ENCODE data around the gene NFIX. TPM values are rescaled to one million over a fixed set of nuclear protein-coding genes. Genes with fewer than 3 reads are reported as not detected.

The NFIX gene
- polyA plus RNA-seq, 1 donor (not counting 4 experiments of a cell fraction or from before 2014, with no cell fraction given), result 5.2 TPM

DNA sequence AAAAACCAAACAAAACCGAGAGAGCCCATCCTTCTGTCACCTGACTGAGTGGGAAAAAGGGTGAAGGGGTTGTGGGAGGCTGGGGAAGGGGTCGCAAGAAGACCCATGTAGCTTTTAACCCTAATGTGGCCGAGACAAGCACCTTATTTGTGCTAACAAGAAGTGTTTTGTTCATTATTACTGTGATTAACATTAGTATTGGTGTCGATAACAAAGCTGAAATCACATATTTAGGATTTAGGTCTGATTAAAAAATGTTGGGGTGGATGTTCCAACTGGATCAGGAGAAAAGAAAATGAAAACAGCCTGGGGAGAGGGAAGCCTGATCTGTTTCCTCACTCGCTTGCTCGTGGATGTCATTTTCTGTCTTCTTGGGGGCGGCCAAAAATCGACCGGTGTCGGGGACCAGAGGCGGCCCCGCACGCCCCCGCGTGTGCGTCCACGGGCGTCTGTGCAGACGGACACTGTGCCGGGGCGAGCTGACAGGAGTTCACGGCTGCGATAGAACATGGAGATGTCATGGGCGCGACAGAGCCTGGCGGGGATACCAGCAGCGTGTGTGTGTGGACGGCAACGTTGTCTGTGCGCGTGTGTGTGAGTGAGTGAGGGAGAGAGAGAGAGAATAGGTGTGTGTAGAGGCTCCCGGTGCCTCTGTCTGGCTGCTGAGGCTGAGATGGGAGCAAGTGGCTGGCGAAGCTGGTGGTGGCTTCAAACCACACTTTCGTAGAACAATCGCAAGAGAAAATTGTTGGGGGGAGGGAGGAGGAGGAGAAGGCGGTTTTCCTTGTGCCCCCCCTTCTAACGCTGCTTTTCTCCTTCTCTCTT is 29.1 kb downstream of the NFIX start:
- H3K9me1 ChIP-seq (ENCODE audit: control insufficient read depth, extremely low read depth, insufficient read depth, low read length), result no peaks in the 10 kb centered on the region
- peak overlapping the region; percentile 78 for H3K9ac ChIP-seq (ENCODE audit: control insufficient read depth, extremely low read depth, insufficient read depth, low read length)
- no peaks in the 10 kb centered on the region for H3K9me3 ChIP-seq (ENCODE audit: control insufficient read depth, low read depth, low read length)
- FAIRE-seq (peak; percentile 9), DNase-seq (ENCODE audit: low read depth, low spot score) (no peak)
- H3K27me3 ChIP-seq (ENCODE audit: control insufficient read depth, extremely low read depth, insufficient read depth, low read length), result no peaks in the 10 kb centered on the region
- H4K20me1 ChIP-seq (ENCODE audit: control insufficient read depth, extremely low read depth, insufficient read depth, low read length), result no peaks in the 10 kb centered on the region
- H3K79me2 ChIP-seq (ENCODE audit: control insufficient read depth, insufficient read depth, low read length), result peaks cover 77% of the 10 kb centered on the region
- dilution Hi-C loops (cut with MboI; ENCODE audit: extremely low pct_ligation_motif_present, low sequenced_read_pairs), result no loop called here
- peak overlapping the region; percentile 30 to 70 (median 63) for H3K4me3 ChIP-seq (ENCODE audit: control insufficient read depth in 2 of 3, extremely low read depth in 1 of 3, insufficient read depth in 2 of 3, low read depth in 1 of 3, low read length in 3 of 3)
- peaks cover 0 to 17% of the 10 kb centered on the region in 2 experiments for H3K36me3 ChIP-seq (ENCODE audit: control insufficient read depth in 2 of 2, extremely low read depth in 1 of 2, insufficient read depth in 2 of 2, low read length in 2 of 2)
- peak overlapping the region; percentile 100 for H3K4me2 ChIP-seq (ENCODE audit: control insufficient read depth, extremely low read depth, insufficient read depth, low read depth, low read length)
- H3K4me1 ChIP-seq (ENCODE audit: control insufficient read depth, extremely low read depth, insufficient read depth, low read length), result peaks cover 82% of the 10 kb centered on the region
- TF ChIP-seq CTCF (optimal IDR thresholded peaks at IDR 0.05 in 1 of 3, IDR thresholded peaks at IDR 0.05 in 1 of 3, conservative IDR thresholded peaks at IDR 0.05 in 1 of 3; ENCODE audit: extremely low read depth in 1 of 3, insufficient read depth in 2 of 3, low read length in 3 of 3) (no peak), EZH2 (IDR thresholded peaks at IDR 0.05; ENCODE audit: low read length) (no peak)
- peak overlapping the region; percentile 32 for H2AFZ ChIP-seq (ENCODE audit: control insufficient read depth, low read length)
- peak overlapping the region; percentile 83 for H3K27ac ChIP-seq (ENCODE audit: control insufficient read depth, insufficient read depth, low read length)

DNA sequence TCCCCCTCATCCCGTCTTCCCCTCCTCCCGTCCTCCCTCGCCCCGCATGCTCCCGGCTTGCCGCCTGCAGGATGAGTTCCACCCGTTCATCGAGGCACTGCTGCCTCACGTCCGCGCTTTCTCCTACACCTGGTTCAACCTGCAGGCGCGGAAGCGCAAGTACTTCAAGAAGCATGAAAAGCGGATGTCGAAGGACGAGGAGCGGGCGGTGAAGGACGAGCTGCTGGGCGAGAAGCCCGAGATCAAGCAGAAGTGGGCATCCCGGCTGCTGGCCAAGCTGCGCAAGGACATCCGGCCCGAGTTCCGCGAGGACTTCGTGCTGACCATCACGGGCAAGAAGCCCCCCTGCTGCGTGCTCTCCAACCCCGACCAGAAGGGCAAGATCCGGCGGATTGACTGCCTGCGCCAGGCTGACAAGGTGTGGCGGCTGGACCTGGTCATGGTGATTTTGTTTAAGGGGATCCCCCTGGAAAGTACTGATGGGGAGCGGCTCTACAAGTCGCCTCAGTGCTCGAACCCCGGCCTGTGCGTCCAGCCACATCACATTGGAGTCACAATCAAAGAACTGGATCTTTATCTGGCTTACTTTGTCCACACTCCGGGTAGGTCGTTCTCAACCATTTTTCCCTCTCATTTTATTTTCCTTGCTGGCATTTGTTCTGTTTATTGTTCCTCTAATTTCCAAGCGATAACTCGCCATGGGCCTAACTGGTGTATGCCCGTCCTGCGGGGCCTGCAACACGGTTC is 29.8 kb downstream of the NFIX start:
- H4K20me1 ChIP-seq (ENCODE audit: control insufficient read depth, extremely low read depth, insufficient read depth, low read length), result no peaks in the 10 kb centered on the region
- dilution Hi-C loops (cut with MboI; ENCODE audit: extremely low pct_ligation_motif_present, low sequenced_read_pairs), result no loop called here
- H2AFZ ChIP-seq (ENCODE audit: control insufficient read depth, low read length), result peak overlapping the region; percentile 11
- H3K36me3 ChIP-seq (ENCODE audit: control insufficient read depth in 2 of 2, extremely low read depth in 1 of 2, insufficient read depth in 2 of 2, low read length in 2 of 2), result peaks cover 0 to 18% of the 10 kb centered on the region in 2 experiments
- H3K27me3 ChIP-seq (ENCODE audit: control insufficient read depth, extremely low read depth, insufficient read depth, low read length), result no peaks in the 10 kb centered on the region
- peaks cover 79% of the 10 kb centered on the region for H3K79me2 ChIP-seq (ENCODE audit: control insufficient read depth, insufficient read depth, low read length)
- no peaks in the 10 kb centered on the region for H3K9me3 ChIP-seq (ENCODE audit: control insufficient read depth, low read depth, low read length)
- H3K9me1 ChIP-seq (ENCODE audit: control insufficient read depth, extremely low read depth, insufficient read depth, low read length), result no peaks in the 10 kb centered on the region
- no peak for DNase-seq (ENCODE audit: low read depth, low spot score)
- TF ChIP-seq CTCF (optimal IDR thresholded peaks at IDR 0.05 in 1 of 3, IDR thresholded peaks at IDR 0.05 in 1 of 3, conservative IDR thresholded peaks at IDR 0.05 in 1 of 3; ENCODE audit: extremely low read depth in 1 of 3, insufficient read depth in 2 of 3, low read length in 3 of 3), result no peak
- TF ChIP-seq EZH2 (IDR thresholded peaks at IDR 0.05; ENCODE audit: low read length), result no peak
- peak overlapping the region; percentile 83 for H3K27ac ChIP-seq (ENCODE audit: control insufficient read depth, insufficient read depth, low read length)
- H3K4me3 ChIP-seq (ENCODE audit: control insufficient read depth in 2 of 3, extremely low read depth in 1 of 3, insufficient read depth in 2 of 3, low read depth in 1 of 3, low read length in 3 of 3), result peak overlapping the region; percentile 30 to 70 (median 63)
- FAIRE-seq, result no peak
- peaks cover 82% of the 10 kb centered on the region for H3K4me1 ChIP-seq (ENCODE audit: control insufficient read depth, extremely low read depth, insufficient read depth, low read length)
- peak overlapping the region; percentile 78 for H3K9ac ChIP-seq (ENCODE audit: control insufficient read depth, extremely low read depth, insufficient read depth, low read length)
- H3K4me2 ChIP-seq (ENCODE audit: control insufficient read depth, extremely low read depth, insufficient read depth, low read depth, low read length), result peak overlapping the region; percentile 100
